Measurements from ENCODE around the gene EXOC6. TPM values are rescaled to one million over a fixed set of nuclear protein-coding genes. Genes with fewer than 3 reads are reported as not detected.

The EXOC6 gene
- total RNA-seq, 1 experiment from 2014 or later = 19.2 TPM

DNA sequence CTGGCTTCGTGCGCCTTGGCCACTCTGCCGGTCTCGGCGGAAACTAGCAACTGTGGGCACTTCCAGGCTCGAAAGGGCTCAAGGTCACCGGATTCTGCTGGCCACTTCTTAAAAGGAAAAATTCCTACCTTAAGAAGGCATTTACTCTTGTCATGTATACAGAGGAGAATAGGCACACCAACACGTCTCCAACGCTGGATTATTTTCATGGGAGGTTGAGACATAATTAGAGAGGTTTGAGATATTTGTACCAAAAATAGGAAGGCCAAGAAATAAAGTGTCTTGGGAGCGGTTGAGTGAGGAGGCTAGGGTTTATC is 220.9 kb downstream of the EXOC6 start:
- DNase-seq = no peak
- Mint-ChIP-seq H3K4me1 (ENCODE audit: low read depth, unreplicated experiment) (no peaks in the 10 kb centered on the region), H3K27ac (ENCODE audit: unreplicated experiment) (no peak overlapping the region), H3K9me3 (ENCODE audit: low read depth, unreplicated experiment) (no peaks in the 10 kb centered on the region), H3K27me3 (ENCODE audit: unreplicated experiment) (peaks cover 3% of the 10 kb centered on the region), H3K36me3 (ENCODE audit: insufficient read depth, unreplicated experiment) (peaks cover 25% of the 10 kb centered on the region), H3K4me3 (ENCODE audit: low read depth, unreplicated experiment) (no peak overlapping the region)
- CTCF ChIA-PET = no interaction called here
- TF ChIP-seq, protein P1, sequence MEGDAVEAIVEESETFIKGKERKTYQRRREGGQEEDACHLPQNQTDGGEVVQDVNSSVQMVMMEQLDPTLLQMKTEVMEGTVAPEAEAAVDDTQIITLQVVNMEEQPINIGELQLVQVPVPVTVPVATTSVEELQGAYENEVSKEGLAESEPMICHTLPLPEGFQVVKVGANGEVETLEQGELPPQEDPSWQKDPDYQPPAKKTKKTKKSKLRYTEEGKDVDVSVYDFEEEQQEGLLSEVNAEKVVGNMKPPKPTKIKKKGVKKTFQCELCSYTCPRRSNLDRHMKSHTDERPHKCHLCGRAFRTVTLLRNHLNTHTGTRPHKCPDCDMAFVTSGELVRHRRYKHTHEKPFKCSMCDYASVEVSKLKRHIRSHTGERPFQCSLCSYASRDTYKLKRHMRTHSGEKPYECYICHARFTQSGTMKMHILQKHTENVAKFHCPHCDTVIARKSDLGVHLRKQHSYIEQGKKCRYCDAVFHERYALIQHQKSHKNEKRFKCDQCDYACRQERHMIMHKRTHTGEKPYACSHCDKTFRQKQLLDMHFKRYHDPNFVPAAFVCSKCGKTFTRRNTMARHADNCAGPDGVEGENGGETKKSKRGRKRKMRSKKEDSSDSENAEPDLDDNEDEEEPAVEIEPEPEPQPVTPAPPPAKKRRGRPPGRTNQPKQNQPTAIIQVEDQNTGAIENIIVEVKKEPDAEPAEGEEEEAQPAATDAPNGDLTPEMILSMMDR (IDR thresholded peaks at IDR 0.05; ENCODE audit: unreplicated experiment) = no peak
- no TSS peak for BruUV-seq (replicated peaks)
- intact Hi-C loops (cut with micrococcal nuclease; ENCODE audit: unreplicated experiment) = no loop called here

DNA sequence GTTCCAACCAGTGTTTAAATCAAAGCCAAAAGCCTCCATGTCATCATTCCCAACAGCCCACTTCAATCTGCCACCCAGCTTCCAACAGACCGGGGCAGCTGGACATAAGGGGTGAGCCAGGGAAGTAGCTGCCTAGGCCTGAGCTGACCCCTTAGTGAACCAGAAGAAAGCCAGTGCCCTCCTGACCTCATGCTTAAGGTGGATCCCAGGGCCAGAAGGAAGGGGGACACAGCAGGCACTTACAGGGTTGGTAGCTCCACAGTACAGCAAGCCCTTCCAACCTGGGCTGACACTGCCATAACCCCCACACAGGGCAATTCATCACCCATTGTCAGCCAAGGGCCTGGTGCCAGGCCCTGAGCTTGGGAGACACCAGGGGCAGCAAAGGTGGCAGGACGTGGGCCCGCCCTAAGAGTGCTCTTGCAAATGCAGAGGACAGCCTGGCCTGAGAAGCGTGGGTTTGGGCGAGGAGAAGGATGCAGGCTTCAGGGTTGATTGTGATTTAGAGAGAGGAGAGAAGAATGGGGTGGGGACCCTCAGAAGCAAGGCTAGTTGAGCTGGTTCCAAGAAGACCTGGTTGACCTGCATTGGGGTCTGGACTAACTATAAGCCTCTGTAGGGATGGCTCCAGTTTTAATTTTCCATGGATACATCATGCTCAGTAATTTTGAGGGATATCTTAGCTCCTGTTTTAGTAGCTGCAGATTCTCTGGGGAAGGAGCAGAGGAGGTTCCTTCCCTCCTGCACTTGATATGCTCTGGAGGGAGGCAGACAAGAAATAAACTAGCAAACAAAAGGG is 222.3 kb downstream of the EXOC6 start:
- CTCF ChIA-PET = no interaction called here
- no peak overlapping the region for H3K27ac Mint-ChIP-seq (ENCODE audit: unreplicated experiment)
- intact Hi-C loops (cut with micrococcal nuclease; ENCODE audit: unreplicated experiment) = no loop called here

DNA sequence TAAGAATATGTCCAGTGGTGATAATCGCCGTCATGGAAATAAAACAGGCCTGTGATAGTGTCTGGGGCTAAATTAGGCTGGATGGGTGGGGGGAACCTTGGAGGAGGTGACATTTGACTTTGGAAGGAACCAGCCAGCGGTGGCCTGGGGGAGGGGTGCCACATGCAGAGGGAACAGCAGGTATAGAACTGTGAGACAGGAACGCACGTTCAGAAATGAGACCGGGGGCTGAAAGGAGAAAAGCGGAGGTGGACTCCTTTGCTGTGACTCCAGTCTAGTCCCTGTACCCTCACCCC is 222.8 kb downstream of the EXOC6 start:
- TF ChIP-seq, protein P1 (IDR thresholded peaks at IDR 0.05; ENCODE audit: unreplicated experiment) = no peak
- CTCF ChIA-PET = no interaction called here
- Mint-ChIP-seq H3K27me3 (ENCODE audit: unreplicated experiment) (peaks cover 10% of the 10 kb centered on the region), H3K4me3 (ENCODE audit: low read depth, unreplicated experiment) (peak overlapping the region; percentile 81), H3K36me3 (ENCODE audit: insufficient read depth, unreplicated experiment) (peaks cover 31% of the 10 kb centered on the region), H3K27ac (ENCODE audit: unreplicated experiment) (no peak overlapping the region), H3K4me1 (ENCODE audit: low read depth, unreplicated experiment) (no peaks in the 10 kb centered on the region), H3K9me3 (ENCODE audit: low read depth, unreplicated experiment) (no peaks in the 10 kb centered on the region)
- no peak for DNase-seq
- intact Hi-C loops (cut with micrococcal nuclease; ENCODE audit: unreplicated experiment) = no loop called here
- BruUV-seq (replicated peaks) = no TSS peak

More for the DNA sequence above, 222.3 kb downstream of the EXOC6 start:
- Mint-ChIP-seq H3K4me1 (ENCODE audit: low read depth, unreplicated experiment) (no peaks in the 10 kb centered on the region), H3K36me3 (ENCODE audit: insufficient read depth, unreplicated experiment) (peaks cover 31% of the 10 kb centered on the region), H3K9me3 (ENCODE audit: low read depth, unreplicated experiment) (no peaks in the 10 kb centered on the region), H3K4me3 (ENCODE audit: low read depth, unreplicated experiment) (peak overlapping the region; percentile 81), H3K27me3 (ENCODE audit: unreplicated experiment) (peaks cover 10% of the 10 kb centered on the region)
- no peak for DNase-seq
- BruUV-seq (replicated peaks) = no TSS peak
- TF ChIP-seq, protein P1 (IDR thresholded peaks at IDR 0.05; ENCODE audit: unreplicated experiment) = no peak

DNA sequence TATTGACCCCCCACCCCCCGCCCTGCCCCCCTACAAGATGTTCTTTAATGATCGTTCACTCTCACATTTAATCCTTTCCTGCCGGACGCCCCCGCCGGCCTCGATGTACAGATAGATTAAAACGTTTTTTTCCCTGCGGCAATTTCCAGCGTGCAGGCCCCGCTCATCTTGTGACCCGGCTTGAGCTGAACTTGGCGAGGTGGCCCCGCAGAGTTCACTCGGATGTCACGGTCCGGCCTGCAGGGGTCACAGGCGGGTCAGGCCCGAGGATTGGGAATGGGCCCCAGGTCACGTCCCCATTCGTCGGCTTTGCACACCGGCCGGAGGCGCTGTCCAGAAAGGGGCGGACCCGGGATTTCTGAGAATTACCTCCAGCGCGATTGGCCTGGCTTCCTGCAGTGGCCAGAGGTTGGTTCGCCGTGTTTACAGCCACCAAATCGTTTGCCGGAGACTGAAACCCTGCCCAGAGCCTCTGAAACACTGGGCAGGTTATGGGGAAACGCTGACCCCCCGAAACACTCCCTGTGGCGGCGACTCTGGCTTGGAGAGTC is 223.4 kb downstream of the EXOC6 start:
- TF ChIP-seq, protein P1 (IDR thresholded peaks at IDR 0.05; ENCODE audit: unreplicated experiment) = no peak
- Mint-ChIP-seq H3K36me3 (ENCODE audit: insufficient read depth, unreplicated experiment) (peaks cover 31% of the 10 kb centered on the region), H3K27me3 (ENCODE audit: unreplicated experiment) (peaks cover 10% of the 10 kb centered on the region), H3K9me3 (ENCODE audit: low read depth, unreplicated experiment) (no peaks in the 10 kb centered on the region), H3K27ac (ENCODE audit: unreplicated experiment) (no peak overlapping the region), H3K4me3 (ENCODE audit: low read depth, unreplicated experiment) (peak overlapping the region; percentile 81), H3K4me1 (ENCODE audit: low read depth, unreplicated experiment) (no peaks in the 10 kb centered on the region)
- intact Hi-C loops (cut with micrococcal nuclease; ENCODE audit: unreplicated experiment) = no loop called here
- peak; percentile 62 for DNase-seq
- BruUV-seq (replicated peaks) = no TSS peak
- CTCF ChIA-PET = no interaction called here

Data from Calu3 (cell line).